ENCODE measurements around the gene TCHHL1. TPM values are rescaled to one million over a fixed set of nuclear protein-coding genes. Genes with fewer than 3 reads are reported as not detected.

Gene TCHHL1
- polyA plus RNA-seq, 1 donor = not detected

DNA sequence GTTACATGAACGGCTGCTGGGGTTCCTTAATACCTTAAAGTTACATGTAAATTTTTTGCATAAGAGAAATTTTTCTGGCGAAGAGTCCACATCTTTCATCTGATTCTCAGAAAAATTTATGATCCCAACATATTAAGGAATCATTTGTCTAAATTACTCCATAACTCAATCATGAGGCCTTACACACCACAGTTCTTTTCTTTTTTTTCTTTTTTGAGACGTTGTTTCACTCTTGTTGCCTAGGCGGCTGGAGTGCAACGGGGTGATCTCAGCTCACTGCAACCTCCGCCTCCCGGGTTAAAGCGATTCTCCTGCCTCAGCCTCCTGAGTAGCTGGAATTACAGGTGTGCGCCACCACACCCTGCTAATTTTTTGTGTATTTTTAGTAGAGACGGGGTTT lies 50.0 kb downstream of the TCHHL1 start:
- no peak for DNase-seq (ENCODE audit: low read depth)

- DNase-seq (ENCODE audit: low read depth) = no peak
Measured at GRCh38 chr1:152036267-152037216, 52.3 kb downstream of the TCHHL1 start, which contains the start of gene S100A11. Gene S100A11 (minus strand): TSS chr1:152037004. CDS start chr1:152036915, 89 bp downstream.

- no peak for DNase-seq (ENCODE audit: low read depth)
Measured at GRCh38 chr1:152035539-152036266, 53.2 kb downstream of the TCHHL1 start.

GRCh38 chr1:152034654-152035538 lies 54.0 kb downstream of the TCHHL1 start:
- DNase-seq (ENCODE audit: low read depth) = no peak

GRCh38 chr1:152034324-152034653 lies 54.6 kb downstream of the TCHHL1 start:
- DNase-seq (ENCODE audit: low read depth) = no peak

Other genes starting within 250 kb of the TCHHL1 start
- gene C2CD4D, start 249.2 kb downstream of the TCHHL1 start, polyA plus RNA-seq (ENCODE audit: insufficient read length) = 0.23 TPM
- 0.56 TPM for gene THEM5, start 235.4 kb downstream of the TCHHL1 start, polyA plus RNA-seq (ENCODE audit: insufficient read length)
- 16.1 TPM for gene THEM4, start 179.6 kb downstream of the TCHHL1 start, polyA plus RNA-seq (ENCODE audit: insufficient read length)
- gene S100A10, start 95.2 kb downstream of the TCHHL1 start, polyA plus RNA-seq (ENCODE audit: insufficient read length) = 169 TPM
- 146 TPM for gene S100A11, start 52.1 kb downstream of the TCHHL1 start, polyA plus RNA-seq (ENCODE audit: insufficient read length)
- gene TCHH, start 26.4 kb upstream of the TCHHL1 start, polyA plus RNA-seq (ENCODE audit: insufficient read length) = 0.03 TPM
- gene RPTN, start 70.2 kb upstream of the TCHHL1 start, polyA plus RNA-seq (ENCODE audit: insufficient read length) = not detected
- 0.03 TPM for gene HRNR, start 135.1 kb upstream of the TCHHL1 start, polyA plus RNA-seq (ENCODE audit: insufficient read length)
- gene FLG, start 236.2 kb upstream of the TCHHL1 start, polyA plus RNA-seq (ENCODE audit: insufficient read length) = 0.58 TPM